ENCODE data around the gene GPR42. TPM values are rescaled to one million over a fixed set of nuclear protein-coding genes. Genes with fewer than 3 reads are reported as not detected.
"Not testable (repeated sequence)": the region's sequence is repeated elsewhere in the genome, so short reads cannot be mapped to it uniquely, and the experiment has no call there.

Gene GPR42
- total RNA-seq, 1 donor from 2014 or later, result not detected

GRCh38 chr19:35396240-35396885 is 25.5 kb downstream of the GPR42 start:
- Mint-ChIP-seq H3K9me3 (no peaks in the 10 kb centered on the region), H3K27ac (no peak overlapping the region), H3K4me1 (ENCODE audit: low read depth) (no peaks in the 10 kb centered on the region), H3K4me3 (no peak overlapping the region), H3K27me3 (ENCODE audit: insufficient read depth) (peaks cover 5% of the 10 kb centered on the region), H3K36me3 (ENCODE audit: low read depth) (no peaks in the 10 kb centered on the region)
- DNase-seq (ENCODE audit: low spot score), result no peak
- intact Hi-C loops (cut with micrococcal nuclease), result no loop called here

DNA sequence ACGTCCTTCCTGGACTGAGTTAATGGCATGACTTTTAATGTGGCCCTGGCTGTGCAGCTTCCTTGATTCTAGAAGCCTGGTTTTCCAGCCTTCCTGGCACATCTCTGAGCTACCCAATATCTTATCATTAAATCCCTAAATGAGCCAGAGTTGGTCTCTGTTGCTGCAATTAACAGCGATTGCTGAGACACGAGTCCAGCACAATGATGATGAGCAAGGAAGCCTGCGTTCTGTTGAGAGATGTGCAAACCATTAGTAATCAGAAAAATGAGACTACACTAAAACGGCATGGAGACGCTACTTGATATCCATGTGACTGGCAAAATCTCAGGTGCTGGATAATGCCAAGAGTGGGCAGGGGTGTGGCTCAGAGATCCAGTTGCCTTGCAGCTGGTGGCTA is 26.2 kb downstream of the GPR42 start:
- Mint-ChIP-seq H3K27ac (no peak overlapping the region), H3K4me1 (ENCODE audit: low read depth) (no peaks in the 10 kb centered on the region), H3K9me3 (no peaks in the 10 kb centered on the region), H3K36me3 (ENCODE audit: low read depth) (no peaks in the 10 kb centered on the region), H3K4me3 (no peak overlapping the region), H3K27me3 (ENCODE audit: insufficient read depth) (peaks cover 5% of the 10 kb centered on the region)
- intact Hi-C loops (cut with micrococcal nuclease), result no loop called here
- DNase-seq (ENCODE audit: low spot score), result no peak

GRCh38 chr19:35398570-35398969 is 27.7 kb downstream of the GPR42 start:
- Mint-ChIP-seq H3K9me3 (no peaks in the 10 kb centered on the region), H3K4me1 (ENCODE audit: low read depth) (no peaks in the 10 kb centered on the region), H3K27ac (no peak overlapping the region), H3K36me3 (ENCODE audit: low read depth) (no peaks in the 10 kb centered on the region), H3K27me3 (ENCODE audit: insufficient read depth) (peaks cover 6% of the 10 kb centered on the region), H3K4me3 (no peak overlapping the region)
- intact Hi-C loops (cut with micrococcal nuclease), result no loop called here
- DNase-seq (ENCODE audit: low spot score), result no peak

GRCh38 chr19:35399231-35399630 is 28.4 kb downstream of the GPR42 start:
- no peak overlapping the region for H3K4me3 Mint-ChIP-seq
- H3K27me3 Mint-ChIP-seq (ENCODE audit: insufficient read depth), result peaks cover 6% of the 10 kb centered on the region
- intact Hi-C loops (cut with micrococcal nuclease), result no loop called here
- H3K4me1 Mint-ChIP-seq (ENCODE audit: low read depth), result no peaks in the 10 kb centered on the region
- DNase-seq (ENCODE audit: low spot score), result no peak
- no peaks in the 10 kb centered on the region for H3K9me3 Mint-ChIP-seq
- no peak overlapping the region for H3K27ac Mint-ChIP-seq
- H3K36me3 Mint-ChIP-seq (ENCODE audit: low read depth), result no peaks in the 10 kb centered on the region

- Mint-ChIP-seq H3K36me3 (ENCODE audit: low read depth) (no peaks in the 10 kb centered on the region), H3K9me3 (no peaks in the 10 kb centered on the region), H3K4me1 (ENCODE audit: low read depth) (peaks cover 7% of the 10 kb centered on the region), H3K27ac (no peak overlapping the region), H3K4me3 (no peak overlapping the region), H3K27me3 (ENCODE audit: insufficient read depth) (peaks cover 6% of the 10 kb centered on the region)
- intact Hi-C loops (cut with micrococcal nuclease), result no loop called here
- no peak for DNase-seq (ENCODE audit: low spot score)
Measured at GRCh38 chr19:35399948-35400772, 29.3 kb downstream of the GPR42 start.

GRCh38 chr19:35400773-35401100 is 29.9 kb downstream of the GPR42 start:
- no peaks in the 10 kb centered on the region for H3K9me3 Mint-ChIP-seq
- no peaks in the 10 kb centered on the region for H3K36me3 Mint-ChIP-seq (ENCODE audit: low read depth)
- peaks cover 6% of the 10 kb centered on the region for H3K27me3 Mint-ChIP-seq (ENCODE audit: insufficient read depth)
- no peak overlapping the region for H3K4me3 Mint-ChIP-seq
- DNase-seq (ENCODE audit: low spot score), result no peak
- H3K4me1 Mint-ChIP-seq (ENCODE audit: low read depth), result peaks cover 9% of the 10 kb centered on the region
- intact Hi-C loops (cut with micrococcal nuclease), result no loop called here
- no peak overlapping the region for H3K27ac Mint-ChIP-seq

- H3K4me3 Mint-ChIP-seq; H3K36me3 Mint-ChIP-seq (ENCODE audit: low read depth); DNase-seq (ENCODE audit: low spot score); H3K27me3 Mint-ChIP-seq (ENCODE audit: insufficient read depth); H3K9me3 Mint-ChIP-seq; intact Hi-C loops (cut with micrococcal nuclease); H3K4me1 Mint-ChIP-seq (ENCODE audit: low read depth); H3K27ac Mint-ChIP-seq: not testable (repeated sequence)
Measured at GRCh38 chr19:35401416-35401815, 30.5 kb downstream of the GPR42 start.

GRCh38 chr19:35403116-35403760 is 32.4 kb downstream of the GPR42 start:
- no peak overlapping the region for H3K27ac Mint-ChIP-seq
- peaks cover 6% of the 10 kb centered on the region for H3K27me3 Mint-ChIP-seq (ENCODE audit: insufficient read depth)
- no peak overlapping the region for H3K4me3 Mint-ChIP-seq
- intact Hi-C loops (cut with micrococcal nuclease), result no loop called here
- H3K4me1 Mint-ChIP-seq (ENCODE audit: low read depth), result peaks cover 9% of the 10 kb centered on the region
- no peaks in the 10 kb centered on the region for H3K36me3 Mint-ChIP-seq (ENCODE audit: low read depth)
- H3K9me3 Mint-ChIP-seq, result no peaks in the 10 kb centered on the region
- no peak for DNase-seq (ENCODE audit: low spot score)

DNA sequence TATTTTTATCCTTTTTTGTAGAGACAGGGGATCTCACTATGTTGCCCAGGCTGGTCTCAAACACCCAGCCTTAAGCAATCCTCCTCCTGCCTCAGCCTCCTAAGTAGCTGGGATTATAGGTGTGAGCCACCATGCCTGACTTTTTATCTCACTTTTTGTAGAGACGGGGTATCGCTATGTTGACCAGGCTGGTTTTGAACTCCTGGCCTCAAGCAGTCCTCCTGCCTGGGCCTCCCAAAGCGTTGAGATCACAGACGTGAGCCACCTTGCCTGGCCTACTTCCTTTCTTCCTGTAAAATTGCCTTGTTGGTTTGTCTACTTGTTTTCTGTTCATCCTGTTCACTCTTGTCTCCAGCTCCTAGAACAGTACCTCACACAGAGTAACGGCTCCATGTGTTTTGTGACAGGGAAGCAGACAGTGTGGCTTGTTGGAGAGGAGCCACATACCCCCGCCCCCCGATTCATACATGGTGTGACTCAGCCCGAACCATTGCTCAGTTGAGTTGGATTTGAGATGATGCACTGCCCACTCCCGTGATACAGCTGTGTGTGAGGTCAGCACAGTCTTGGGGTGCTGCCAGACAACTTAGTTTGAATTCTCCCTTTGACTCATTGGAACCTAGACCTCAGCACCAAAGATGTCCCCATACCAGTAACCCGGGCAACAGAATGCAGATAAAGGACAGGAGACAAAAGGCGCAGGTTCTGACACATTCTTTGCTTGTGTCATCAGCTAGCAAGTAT is 34.2 kb downstream of the GPR42 start:
- H3K4me3 Mint-ChIP-seq, result no peak overlapping the region
- H3K27me3 Mint-ChIP-seq (ENCODE audit: insufficient read depth), result peaks cover 10% of the 10 kb centered on the region
- no peaks in the 10 kb centered on the region for H3K36me3 Mint-ChIP-seq (ENCODE audit: low read depth)
- H3K4me1 Mint-ChIP-seq (ENCODE audit: low read depth), result peaks cover 9% of the 10 kb centered on the region
- intact Hi-C loops (cut with micrococcal nuclease), result loop anchor here (2.0 kb wide), 1 partner anchor 52 kb away; no protein-coding TSS in a partner anchor
- H3K27ac Mint-ChIP-seq, result peak overlapping the region; percentile 84
- no peak for DNase-seq (ENCODE audit: low spot score)
- H3K9me3 Mint-ChIP-seq, result no peaks in the 10 kb centered on the region

GRCh38 chr19:35407619-35408018 is 36.8 kb downstream of the GPR42 start:
- Mint-ChIP-seq H3K4me1 (ENCODE audit: low read depth) (peaks cover 9% of the 10 kb centered on the region), H3K4me3 (no peak overlapping the region), H3K27ac (no peak overlapping the region), H3K9me3 (no peaks in the 10 kb centered on the region), H3K36me3 (ENCODE audit: low read depth) (no peaks in the 10 kb centered on the region), H3K27me3 (ENCODE audit: insufficient read depth) (peaks cover 7% of the 10 kb centered on the region)
- no peak for DNase-seq (ENCODE audit: low spot score)
- intact Hi-C loops (cut with micrococcal nuclease), result no loop called here

GRCh38 chr19:35408284-35409171 is 37.7 kb downstream of the GPR42 start:
- Mint-ChIP-seq H3K36me3 (ENCODE audit: low read depth) (no peaks in the 10 kb centered on the region), H3K4me1 (ENCODE audit: low read depth) (peaks cover 9% of the 10 kb centered on the region), H3K4me3 (no peak overlapping the region), H3K9me3 (no peaks in the 10 kb centered on the region), H3K27ac (no peak overlapping the region), H3K27me3 (ENCODE audit: insufficient read depth) (peaks cover 9% of the 10 kb centered on the region)
- no peak for DNase-seq (ENCODE audit: low spot score)
- intact Hi-C loops (cut with micrococcal nuclease), result no loop called here

DNA sequence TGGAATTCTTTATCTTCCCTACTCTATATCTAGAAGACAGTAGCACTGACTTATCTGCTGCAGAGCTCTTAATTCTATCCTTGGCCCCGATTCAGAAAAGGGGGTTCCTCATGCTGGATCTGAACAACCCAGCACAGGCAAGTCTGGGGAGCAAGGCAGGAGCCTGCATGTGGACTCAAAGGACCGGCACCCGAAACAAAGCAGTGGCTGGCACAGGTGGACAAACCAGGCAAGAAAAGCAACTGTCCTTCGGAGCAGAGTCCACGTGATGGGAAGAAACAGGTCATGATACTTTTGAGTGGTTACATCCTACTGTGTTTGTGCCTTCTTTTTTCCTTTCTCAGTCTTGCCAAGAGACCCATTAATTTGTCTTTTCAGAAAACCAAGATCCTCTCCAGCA is 38.3 kb downstream of the GPR42 start:
- peaks cover 9% of the 10 kb centered on the region for H3K4me1 Mint-ChIP-seq (ENCODE audit: low read depth)
- H3K4me3 Mint-ChIP-seq, result no peak overlapping the region
- H3K27me3 Mint-ChIP-seq (ENCODE audit: insufficient read depth), result peaks cover 12% of the 10 kb centered on the region
- intact Hi-C loops (cut with micrococcal nuclease), result no loop called here
- no peaks in the 10 kb centered on the region for H3K36me3 Mint-ChIP-seq (ENCODE audit: low read depth)
- no peak overlapping the region for H3K27ac Mint-ChIP-seq
- no peaks in the 10 kb centered on the region for H3K9me3 Mint-ChIP-seq
- DNase-seq (ENCODE audit: low spot score), result no peak

Measured in activated T-helper 1 cell treated with anti-CD3 and anti-CD28 coated beads, Interleukin-12 subunit alpha, Interleukin-12 subunit beta, Interleukin-2, Interleukin-4 antibody, amounts not matched to agents 30 ng/mL and 10 ng/mL and 1 ng/mL, durations not matched to agents 14 hours and 24 hours and 36 hours (primary cell).